Iris pigment epithelial cell (primary cell): ENCODE data around the gene ATP8B2.
"Not testable (repeated sequence)": the region's sequence is repeated elsewhere in the genome, so short reads cannot be mapped to it uniquely, and the experiment has no call there.

Experiments used
- DNase-seq: peaks from one replicate; pipeline ENCODE4 v3.0.0-alpha.2; 2011; ENCODE audit warnings: low read depth

ATP8B2 gene

DNA sequence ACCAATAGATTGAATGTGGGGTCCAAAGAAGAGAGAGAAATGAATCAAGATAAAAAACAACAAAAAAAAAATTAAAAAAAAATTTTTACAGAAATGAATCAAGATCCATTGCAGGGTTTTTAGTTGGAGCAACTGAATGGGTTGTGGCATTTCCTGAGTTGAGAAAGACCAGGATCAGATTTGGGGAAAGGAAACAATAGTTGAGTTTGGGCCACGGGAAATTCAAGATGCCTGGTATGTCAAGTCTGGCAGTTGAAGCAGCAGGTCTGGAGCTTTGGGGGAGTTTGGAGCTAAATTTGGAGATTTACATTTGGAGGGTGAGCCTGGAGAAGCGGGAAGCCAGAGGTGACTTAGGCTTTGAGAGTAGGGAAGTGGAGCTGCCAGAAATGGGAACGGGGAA, 22.6 kb downstream of the ATP8B2 start:
- DNase-seq, result no peak

DNA sequence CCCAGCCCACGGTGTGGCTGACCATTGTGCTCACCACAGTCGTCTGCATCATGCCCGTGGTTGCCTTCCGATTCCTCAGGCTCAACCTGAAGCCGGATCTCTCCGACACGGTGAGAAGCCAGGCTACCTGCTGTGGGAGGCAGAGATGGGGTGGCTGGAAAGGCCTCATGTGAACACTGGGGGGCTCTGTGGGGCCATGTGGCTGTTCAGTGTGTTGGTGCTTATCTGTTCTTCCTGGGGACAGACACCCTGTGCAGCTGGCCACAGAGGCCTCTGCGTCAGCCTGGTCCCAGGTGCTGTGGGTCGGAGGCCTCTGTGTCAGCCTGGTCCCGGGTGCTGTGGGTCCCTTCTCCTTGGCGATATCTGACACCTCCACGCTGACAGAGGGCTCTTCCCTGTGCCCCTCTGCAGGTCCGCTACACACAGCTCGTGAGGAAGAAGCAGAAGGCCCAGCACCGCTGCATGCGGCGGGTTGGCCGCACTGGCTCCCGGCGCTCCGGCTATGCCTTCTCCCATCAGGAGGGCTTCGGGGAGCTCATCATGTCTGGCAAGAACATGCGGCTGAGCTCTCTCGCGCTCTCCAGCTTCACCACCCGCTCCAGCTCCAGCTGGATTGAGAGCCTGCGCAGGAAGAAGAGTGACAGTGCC, 23.2 kb downstream of the ATP8B2 start:
- DNase-seq, result no peak

- no peak for DNase-seq
Observed at GRCh38 chr1:154349121-154349520, 23.8 kb downstream of the ATP8B2 start.

DNA sequence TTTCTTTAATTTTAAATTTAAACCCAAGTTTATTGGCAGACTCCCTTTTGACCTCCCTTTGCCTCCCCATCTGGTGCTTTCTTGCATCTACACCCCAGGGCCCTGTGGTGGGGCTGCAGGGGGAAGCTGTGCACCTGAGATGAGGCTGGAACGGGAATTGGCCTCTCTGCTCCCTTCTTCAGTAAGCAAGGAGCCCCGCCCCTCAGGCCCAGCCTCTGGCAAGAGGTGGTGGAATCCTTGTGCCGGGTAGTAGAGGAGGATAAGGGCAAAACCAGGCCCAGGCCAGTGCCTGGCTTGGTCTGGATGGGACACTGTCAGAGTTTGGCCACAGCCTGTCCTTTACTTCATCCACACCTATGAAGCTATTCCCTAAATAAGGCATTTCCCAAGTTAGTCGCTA, 25.1 kb downstream of the ATP8B2 start:
- no peak for DNase-seq

- DNase-seq, result no peak
Observed at GRCh38 chr1:154351363-154352068, 26.2 kb downstream of the ATP8B2 start.

DNA sequence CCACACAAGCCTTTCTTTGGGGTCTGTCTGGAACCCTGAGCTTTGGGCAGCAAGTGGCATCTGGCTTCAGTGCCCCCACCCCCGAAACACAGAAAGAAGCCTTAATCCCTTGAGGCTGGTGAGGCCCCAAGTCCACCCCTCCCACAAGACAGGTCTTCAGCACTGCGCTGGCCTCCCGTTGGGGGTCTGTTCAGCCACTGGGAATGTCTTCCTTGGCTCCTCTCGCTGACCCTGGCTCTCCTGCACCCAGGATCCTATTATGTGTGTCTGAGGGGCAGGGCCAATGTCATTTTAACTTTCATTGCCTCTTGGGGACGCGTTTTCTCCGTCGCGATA, 26.9 kb downstream of the ATP8B2 start:
- DNase-seq, result no peak

- peak; percentile 31 for DNase-seq
Observed at GRCh38 chr1:154352581-154353459, 27.5 kb downstream of the ATP8B2 start.

GRCh38 chr1:154353460-154353904, 28.2 kb downstream of the ATP8B2 start:
- peak; percentile 58 for DNase-seq

DNA sequence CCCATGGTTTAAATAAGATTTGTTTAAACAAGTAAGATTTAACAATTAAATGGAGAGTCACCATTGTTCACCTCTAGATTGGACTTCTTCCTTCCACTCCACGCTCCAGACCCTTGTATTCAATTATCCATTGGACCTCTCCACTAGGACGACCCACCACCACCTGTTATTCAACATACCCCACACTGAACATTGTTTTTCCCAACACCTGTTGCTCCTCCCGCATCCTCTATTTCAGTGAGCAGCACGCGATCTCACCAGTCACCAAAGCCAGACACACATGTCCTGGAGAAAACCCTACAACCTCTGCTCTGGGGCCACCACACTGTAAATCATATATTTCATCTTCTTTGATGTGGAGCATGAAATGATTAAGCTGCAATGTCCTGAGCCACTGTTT, 28.6 kb downstream of the ATP8B2 start:
- DNase-seq, result no peak

DNA sequence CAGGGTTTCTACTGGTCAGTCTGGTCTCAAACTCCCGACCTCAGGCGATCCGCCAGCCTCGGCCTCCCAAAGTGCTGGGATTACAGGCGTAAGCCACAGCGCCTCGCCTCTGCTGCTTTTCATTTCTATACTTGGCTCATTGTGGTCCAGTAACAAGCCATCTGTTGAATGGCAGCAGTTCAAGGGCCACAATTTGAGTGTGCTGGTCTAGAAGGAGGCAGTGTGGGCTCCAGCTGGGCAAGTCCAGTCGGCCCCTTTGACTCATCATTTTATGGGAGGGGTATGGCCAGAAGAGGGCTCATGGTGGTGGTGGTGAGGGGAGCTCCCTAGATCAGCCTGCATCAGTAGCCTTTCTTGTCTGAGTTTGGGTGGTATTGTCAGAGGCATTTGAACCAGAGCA, 33.2 kb downstream of the ATP8B2 start:
- DNase-seq, result no peak

GRCh38 chr1:154360288-154360687, 35.0 kb downstream of the ATP8B2 start:
- no peak for DNase-seq

- not testable (repeated sequence) for DNase-seq
Observed at GRCh38 chr1:154360881-154361280, 35.6 kb downstream of the ATP8B2 start.

DNA sequence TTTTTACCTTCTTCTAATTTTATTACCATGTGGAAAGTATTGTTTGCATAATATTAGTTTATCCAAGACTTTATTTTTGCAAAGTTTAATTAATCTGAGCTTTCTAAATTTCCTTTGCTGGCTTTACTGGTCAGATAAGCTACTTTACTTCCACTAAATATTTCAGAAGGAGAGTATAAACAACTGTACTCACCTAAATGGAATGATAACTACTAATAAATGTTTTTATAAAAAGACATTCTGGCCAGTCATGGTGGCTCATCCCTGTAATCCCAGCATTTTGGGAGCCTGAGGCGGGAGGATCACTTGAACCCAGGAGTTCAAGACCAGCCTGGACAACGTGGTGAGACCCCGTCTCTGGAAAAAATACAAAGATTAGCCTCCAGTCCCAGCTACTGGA, 36.0 kb downstream of the ATP8B2 start:
- DNase-seq, result no peak

- DNase-seq, result no peak
Observed at GRCh38 chr1:154371436-154371835, 46.1 kb downstream of the ATP8B2 start.

DNA sequence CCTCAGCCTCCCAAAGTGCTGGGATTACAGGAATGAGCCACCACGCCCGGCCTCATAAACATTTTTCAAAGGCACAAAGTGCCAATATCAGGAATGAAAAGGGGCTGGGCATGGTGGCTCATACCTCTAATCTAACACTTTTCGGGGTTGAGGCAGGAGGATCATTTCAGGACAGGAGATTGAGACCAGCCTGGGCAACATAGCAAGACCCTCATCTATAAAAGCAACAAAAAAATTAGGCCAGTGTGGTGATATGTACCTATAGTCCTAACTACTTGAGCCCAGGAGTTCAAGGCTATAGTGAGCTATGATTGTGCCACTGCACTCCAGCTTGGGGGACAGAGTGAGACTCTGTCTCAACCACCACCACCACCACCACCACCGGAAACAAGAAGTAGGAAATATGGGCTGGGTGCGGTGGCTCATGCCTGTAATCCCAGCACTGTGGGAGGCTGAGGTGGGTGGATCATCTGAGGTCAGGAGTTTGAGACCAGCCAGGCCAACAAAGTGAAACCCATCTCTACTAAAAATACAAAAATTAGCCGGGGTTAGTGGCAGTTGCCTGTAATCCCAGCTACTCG, 48.5 kb downstream of the ATP8B2 start:
- DNase-seq, result not testable (repeated sequence)

GRCh38 chr1:154379301-154379700, 54.0 kb downstream of the ATP8B2 start:
- no peak for DNase-seq

GRCh38 chr1:154384650-154385489, 59.5 kb downstream of the ATP8B2 start:
- DNase-seq, result no peak

DNA sequence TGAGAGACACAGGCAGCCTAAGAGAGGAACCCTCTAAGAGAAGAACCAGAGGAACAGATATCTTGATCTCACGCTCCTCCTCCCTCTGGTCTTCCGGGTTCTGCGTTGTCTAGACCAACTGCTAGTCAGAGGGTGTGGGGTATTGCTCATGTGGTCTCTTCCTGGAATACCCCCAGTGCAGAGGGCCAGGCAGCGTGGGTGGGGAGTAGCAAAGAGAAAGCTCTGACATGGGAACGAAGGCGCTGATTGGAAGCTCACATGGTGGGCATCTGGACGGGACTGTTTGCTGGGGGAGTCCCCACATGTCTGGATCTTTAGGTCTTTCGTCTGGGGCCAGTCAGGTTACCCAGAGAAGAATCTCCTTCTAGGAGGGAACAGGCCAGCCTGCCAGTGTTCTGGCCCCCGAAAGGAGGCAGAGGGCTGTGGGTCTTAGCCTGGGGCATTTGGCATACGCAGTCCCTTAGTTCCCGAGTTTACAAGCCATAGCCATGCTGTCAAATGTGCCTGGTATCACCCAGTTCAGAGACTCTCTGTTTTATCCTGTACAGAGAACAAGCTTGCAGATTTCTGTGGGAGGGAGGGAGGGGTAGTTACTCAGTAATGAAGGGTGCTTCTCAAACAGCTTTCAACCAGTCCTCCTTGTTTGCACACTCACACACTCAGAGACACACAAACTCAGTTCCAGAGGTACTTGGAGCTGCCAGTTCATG, 61.5 kb downstream of the ATP8B2 start:
- no peak for DNase-seq

DNA sequence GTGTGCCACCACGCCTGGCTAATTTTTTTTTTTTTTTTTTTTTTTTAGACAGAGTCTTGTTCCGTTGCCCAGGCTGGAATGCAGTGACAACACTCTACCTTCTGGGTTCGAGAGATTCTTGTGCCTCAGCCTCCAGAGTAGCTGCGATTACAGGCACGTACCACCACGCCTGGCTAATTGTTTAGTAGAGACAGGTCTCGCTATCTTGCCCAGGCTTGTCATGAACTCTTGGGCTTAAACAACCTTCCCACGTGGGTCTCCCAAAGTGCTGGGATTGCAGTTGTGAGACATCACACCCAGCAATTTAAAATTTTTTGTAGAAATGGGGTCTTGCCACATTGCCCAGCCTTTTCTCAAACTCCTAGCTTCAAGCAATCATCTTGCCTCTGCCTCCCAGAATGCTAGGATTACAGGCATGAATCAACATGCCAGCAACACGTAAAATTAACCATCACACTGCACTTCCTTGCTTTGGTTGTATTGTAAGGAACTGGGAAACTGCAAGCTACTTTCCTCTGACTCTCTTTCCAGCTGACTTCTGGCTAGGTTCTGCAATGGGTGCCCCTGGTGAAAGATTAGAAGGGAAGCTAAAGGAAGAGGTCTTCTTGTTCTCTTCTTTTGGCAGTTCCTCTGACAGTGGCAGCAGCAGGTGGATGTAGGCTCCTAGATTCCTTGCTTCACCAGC, 65.9 kb downstream of the ATP8B2 start:
- DNase-seq, result no peak

GRCh38 chr1:154398141-154398540, 72.8 kb downstream of the ATP8B2 start:
- no peak for DNase-seq
